Vagina (tissue), 2 donors: ENCODE results near the gene TNRC18.

ENCODE experiments used
- POLR2A ChIP-seq, 2 donors: fragments of 450-650 bp; IDR thresholded peaks; one replicate each; pipeline ENCODE4 v1.6.1; 2017; ENCODE audit warnings: antibody characterized with exemption in 2 of 2, mild to moderate bottlenecking in 2 of 2, moderate library complexity in 2 of 2
- TF ChIP-seq, protein P1 (sequence below), 3 experiments: fragments of 450-650 bp in 2 of 3; fragments of 200-600 bp in 1 of 3; sonication (generic) in 1 of 3; IDR thresholded peaks; one replicate each; pipeline ENCODE4 v1.5.1; 2017 to 2019; ENCODE audit warnings: antibody characterized with exemption in 3 of 3, mild to moderate bottlenecking in 2 of 3, moderate library complexity in 2 of 3

DNA sequence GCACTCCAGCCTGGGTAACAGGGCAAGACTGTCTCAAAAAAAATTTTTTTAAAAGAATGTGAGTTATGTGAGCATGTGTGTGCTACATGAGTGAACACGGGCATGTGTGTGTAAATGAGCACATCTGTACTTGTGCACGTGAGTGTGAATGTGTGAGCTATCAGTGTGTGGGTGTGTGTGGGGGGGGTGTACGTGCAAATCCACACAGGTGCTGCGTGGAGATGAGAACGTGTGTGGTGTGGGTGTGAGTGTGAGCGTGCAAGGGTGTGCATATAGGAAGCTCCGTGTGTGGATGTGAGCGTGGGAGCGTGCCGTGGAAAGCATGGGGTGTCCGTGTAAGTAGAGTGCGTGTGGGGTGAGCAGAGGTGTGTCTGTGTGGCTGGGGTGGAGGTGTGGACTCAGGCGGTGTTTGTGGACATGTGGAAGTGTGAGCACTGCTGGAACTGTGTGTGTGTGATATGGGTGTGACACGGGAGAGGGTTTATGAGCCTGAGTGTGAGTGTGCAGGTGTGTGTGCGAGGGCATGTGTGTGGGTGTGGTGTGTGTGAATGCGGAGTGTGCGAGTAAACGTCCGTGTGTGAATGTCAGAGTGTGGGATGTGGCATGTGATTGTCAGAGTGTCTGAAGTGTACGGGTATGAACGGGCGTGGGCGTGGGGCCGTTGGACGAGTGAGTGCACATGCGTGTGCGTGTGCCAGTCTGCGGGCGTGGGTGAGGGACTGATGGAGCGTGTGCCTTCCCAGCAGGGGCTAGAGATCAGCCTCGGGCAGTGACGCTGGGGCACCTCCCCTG is 45.9 kb upstream of the TNRC18 start:
- TF ChIP-seq, protein P1, sequence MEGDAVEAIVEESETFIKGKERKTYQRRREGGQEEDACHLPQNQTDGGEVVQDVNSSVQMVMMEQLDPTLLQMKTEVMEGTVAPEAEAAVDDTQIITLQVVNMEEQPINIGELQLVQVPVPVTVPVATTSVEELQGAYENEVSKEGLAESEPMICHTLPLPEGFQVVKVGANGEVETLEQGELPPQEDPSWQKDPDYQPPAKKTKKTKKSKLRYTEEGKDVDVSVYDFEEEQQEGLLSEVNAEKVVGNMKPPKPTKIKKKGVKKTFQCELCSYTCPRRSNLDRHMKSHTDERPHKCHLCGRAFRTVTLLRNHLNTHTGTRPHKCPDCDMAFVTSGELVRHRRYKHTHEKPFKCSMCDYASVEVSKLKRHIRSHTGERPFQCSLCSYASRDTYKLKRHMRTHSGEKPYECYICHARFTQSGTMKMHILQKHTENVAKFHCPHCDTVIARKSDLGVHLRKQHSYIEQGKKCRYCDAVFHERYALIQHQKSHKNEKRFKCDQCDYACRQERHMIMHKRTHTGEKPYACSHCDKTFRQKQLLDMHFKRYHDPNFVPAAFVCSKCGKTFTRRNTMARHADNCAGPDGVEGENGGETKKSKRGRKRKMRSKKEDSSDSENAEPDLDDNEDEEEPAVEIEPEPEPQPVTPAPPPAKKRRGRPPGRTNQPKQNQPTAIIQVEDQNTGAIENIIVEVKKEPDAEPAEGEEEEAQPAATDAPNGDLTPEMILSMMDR (IDR thresholded peaks at IDR 0.05): no peak
- TF ChIP-seq POLR2A (IDR thresholded peaks at IDR 0.05): no peak
